ENCODE data around the gene CCDC107. TPM values are rescaled to one million over a fixed set of nuclear protein-coding genes. Genes with fewer than 3 reads are reported as not detected.

CCDC107 gene
- total RNA-seq, 2 experiments from 2014 or later = 12.1 to 13.7 TPM

GRCh38 chr9:35675732-35676392 is 17.8 kb downstream of the CCDC107 start:
- Mint-ChIP-seq H3K36me3 (ENCODE audit: low read depth) (no peaks in the 10 kb centered on the region), H3K4me3 (peak overlapping the region; percentile 64), H3K9me3 (no peaks in the 10 kb centered on the region), H3K27me3 (peaks cover 9% of the 10 kb centered on the region), H3K4me1 (ENCODE audit: low read depth) (peaks cover 13% of the 10 kb centered on the region), H3K27ac (no peak overlapping the region)
- ChIA-PET POLR2A (interaction anchor here (0.7 to 1.8 kb wide), 4 partner anchors 9 to 16 kb away, joined by 3 to 10 read pairs (median 4); partner anchors contain the start of gene ARHGEF39), CTCF (interaction anchor here (1.0 to 24.5 kb wide), 7 partner anchors 12 to 72 kb away, joined by 3 to 313 read pairs (median 5); partner anchors contain the start of genes CCDC107, RMRP and TPM2)
- DNase-seq = peak; percentile 57
- peak; percentile 86 for ATAC-seq
- TF ChIP-seq CTCF (IDR thresholded peaks at IDR 0.05) = no peak
- intact Hi-C loops (cut with micrococcal nuclease) = no loop called here

- CTCF ChIA-PET = interaction anchor here (2.1 to 10.8 kb wide), 2 partner anchors 18 to 21 kb away, joined by 7 to 106 read pairs; partner anchors contain the start of genes CCDC107 and RMRP
- intact Hi-C loops (cut with micrococcal nuclease) = no loop called here
- no peaks in the 10 kb centered on the region for H3K9me3 Mint-ChIP-seq
- H3K4me3 Mint-ChIP-seq = no peak overlapping the region
- no peak for DNase-seq
- H3K27me3 Mint-ChIP-seq = peaks cover 9% of the 10 kb centered on the region
- TF ChIP-seq CTCF (IDR thresholded peaks at IDR 0.05) = no peak
- peaks cover 13% of the 10 kb centered on the region for H3K4me1 Mint-ChIP-seq (ENCODE audit: low read depth)
- POLR2A ChIA-PET = no interaction called here
- H3K27ac Mint-ChIP-seq = no peak overlapping the region
- ATAC-seq = no peak
- no peaks in the 10 kb centered on the region for H3K36me3 Mint-ChIP-seq (ENCODE audit: low read depth)
These were observed 21.0 kb downstream of the CCDC107 start for GRCh38 chr9:35679091-35679490.

GRCh38 chr9:35679766-35680330 is 21.8 kb downstream of the CCDC107 start:
- Mint-ChIP-seq H3K36me3 (ENCODE audit: low read depth) (no peaks in the 10 kb centered on the region), H3K9me3 (no peaks in the 10 kb centered on the region), H3K27ac (no peak overlapping the region), H3K4me1 (ENCODE audit: low read depth) (peaks cover 8% of the 10 kb centered on the region), H3K4me3 (no peak overlapping the region), H3K27me3 (peaks cover 4% of the 10 kb centered on the region)
- ATAC-seq = no peak
- no peak for TF ChIP-seq CTCF (IDR thresholded peaks at IDR 0.05)
- intact Hi-C loops (cut with micrococcal nuclease) = no loop called here
- ChIA-PET POLR2A (interaction anchor here (1.1 to 1.2 kb wide), 2 partner anchors 17 to 42 kb away, joined by 3 read pairs; no protein-coding TSS in a partner anchor), CTCF (interaction anchor here (1.0 to 10.8 kb wide), 3 partner anchors 17 to 48 kb away, joined by 3 to 106 read pairs (median 7); partner anchors contain the start of genes CCDC107 and RMRP)
- no peak for DNase-seq

- CTCF ChIA-PET = interaction anchor here (1.0 to 10.8 kb wide), 3 partner anchors 16 to 48 kb away, joined by 3 to 106 read pairs (median 7); partner anchors contain the start of genes CCDC107 and RMRP
- DNase-seq (no peak), ATAC-seq (no peak)
- Mint-ChIP-seq H3K4me1 (ENCODE audit: low read depth) (peaks cover 6% of the 10 kb centered on the region), H3K9me3 (no peaks in the 10 kb centered on the region), H3K27ac (no peak overlapping the region), H3K27me3 (peaks cover 4% of the 10 kb centered on the region), H3K4me3 (no peak overlapping the region), H3K36me3 (ENCODE audit: low read depth) (no peaks in the 10 kb centered on the region)
- TF ChIP-seq CTCF (IDR thresholded peaks at IDR 0.05) = no peak
- POLR2A ChIA-PET = interaction anchor here (1.1 to 1.2 kb wide), 2 partner anchors 17 to 41 kb away, joined by 3 read pairs; no protein-coding TSS in a partner anchor
- intact Hi-C loops (cut with micrococcal nuclease) = no loop called here
These were observed 22.4 kb downstream of the CCDC107 start for GRCh38 chr9:35680331-35681105.

Measured in activated CD8-positive, alpha-beta T cell treated with anti-CD3 and anti-CD28 coated beads for 36 hours (primary cell).